GM12801 (cell line): ENCODE results near the gene RSPH1.

Experiments used
- CTCF ChIP-seq: IDR thresholded peaks from one replicate; pipeline ENCODE4 v1.5.1; 2011; ENCODE audit warnings: control low read depth; ENCODE audit not compliant: insufficient read length; ENCODE audit errors: extremely low read depth

RSPH1 gene

GRCh38 chr21:42435833-42436232 lies 60.2 kb downstream of the RSPH1 start:
- TF ChIP-seq CTCF, result no peak

GRCh38 chr21:42435401-42435800 lies 60.6 kb downstream of the RSPH1 start:
- TF ChIP-seq CTCF, result no peak

GRCh38 chr21:42434884-42435283 lies 61.1 kb downstream of the RSPH1 start:
- TF ChIP-seq CTCF, result no peak

GRCh38 chr21:42433946-42434551 lies 62.0 kb downstream of the RSPH1 start:
- TF ChIP-seq CTCF, result no peak

GRCh38 chr21:42432695-42433094 lies 63.3 kb downstream of the RSPH1 start:
- TF ChIP-seq CTCF, result no peak

- TF ChIP-seq CTCF, result no peak
Observed at GRCh38 chr21:42431196-42431595, 64.8 kb downstream of the RSPH1 start.

- TF ChIP-seq CTCF, result no peak
Observed at GRCh38 chr21:42430521-42430920, 65.5 kb downstream of the RSPH1 start.
